Neuron (in vitro differentiated cells): ENCODE data around the gene PVR.
"Not testable (repeated sequence)": the region's sequence is repeated elsewhere in the genome, so short reads cannot be mapped to it uniquely, and the experiment has no call there.

Source experiments
- H2AFZ ChIP-seq: one replicate; pipeline ENCODE4 v1.6.1; 2013; ENCODE audit warnings: low read depth, mild to moderate bottlenecking, inconsistent platforms, low read length, moderate library complexity
- H3K27me3 ChIP-seq: one replicate; pipeline ENCODE4 v1.6.1; 2013; ENCODE audit warnings: low read length; ENCODE audit not compliant: insufficient read depth
- H3K36me3 ChIP-seq: one replicate; pipeline ENCODE4 v1.6.1; 2013; ENCODE audit warnings: low read length; ENCODE audit not compliant: insufficient read depth
- H3K4me1 ChIP-seq: one replicate; pipeline ENCODE4 v1.6.1; 2013; ENCODE audit warnings: low read length; ENCODE audit not compliant: insufficient read depth
- H3K4me3 ChIP-seq: 2 replicates; pipeline ENCODE4 v1.5.1; 2013; ENCODE audit warnings: mild to moderate bottlenecking, low read length, moderate library complexity
- H3K9me3 ChIP-seq: one replicate; pipeline ENCODE4 v1.6.1; 2013; ENCODE audit warnings: low read length

The PVR gene

DNA sequence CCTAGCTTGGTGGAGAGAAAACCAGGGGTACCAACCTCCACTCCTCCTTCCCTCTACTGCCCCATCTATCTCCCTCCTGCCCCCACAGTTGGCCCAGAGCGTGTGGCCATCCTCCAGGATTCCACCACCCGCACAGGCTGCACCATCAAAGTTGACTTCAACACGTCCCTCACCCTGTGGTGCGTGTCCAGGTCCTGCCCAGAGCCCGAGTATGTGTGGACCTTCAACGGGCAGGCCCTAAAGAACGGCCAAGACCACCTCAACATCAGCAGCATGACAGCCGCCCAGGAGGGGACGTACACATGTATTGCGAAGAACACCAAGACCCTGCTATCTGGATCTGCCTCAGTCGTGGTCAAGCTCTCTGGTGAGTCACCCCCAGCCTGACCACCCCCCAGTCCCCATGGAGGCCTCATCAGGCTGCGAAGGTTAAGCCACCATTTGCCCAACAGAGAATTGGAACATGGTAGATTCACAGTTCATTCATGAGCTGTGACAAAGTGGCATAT, 61.8 kb downstream of the PVR start:
- Histone ChIP-seq H3K27me3 (no peaks in the 10 kb centered on the region), H2AFZ (no peak overlapping the region), H3K9me3 (no peaks in the 10 kb centered on the region), H3K36me3 (no peaks in the 10 kb centered on the region), H3K4me3 (no peak overlapping the region), H3K4me1 (no peaks in the 10 kb centered on the region)

DNA sequence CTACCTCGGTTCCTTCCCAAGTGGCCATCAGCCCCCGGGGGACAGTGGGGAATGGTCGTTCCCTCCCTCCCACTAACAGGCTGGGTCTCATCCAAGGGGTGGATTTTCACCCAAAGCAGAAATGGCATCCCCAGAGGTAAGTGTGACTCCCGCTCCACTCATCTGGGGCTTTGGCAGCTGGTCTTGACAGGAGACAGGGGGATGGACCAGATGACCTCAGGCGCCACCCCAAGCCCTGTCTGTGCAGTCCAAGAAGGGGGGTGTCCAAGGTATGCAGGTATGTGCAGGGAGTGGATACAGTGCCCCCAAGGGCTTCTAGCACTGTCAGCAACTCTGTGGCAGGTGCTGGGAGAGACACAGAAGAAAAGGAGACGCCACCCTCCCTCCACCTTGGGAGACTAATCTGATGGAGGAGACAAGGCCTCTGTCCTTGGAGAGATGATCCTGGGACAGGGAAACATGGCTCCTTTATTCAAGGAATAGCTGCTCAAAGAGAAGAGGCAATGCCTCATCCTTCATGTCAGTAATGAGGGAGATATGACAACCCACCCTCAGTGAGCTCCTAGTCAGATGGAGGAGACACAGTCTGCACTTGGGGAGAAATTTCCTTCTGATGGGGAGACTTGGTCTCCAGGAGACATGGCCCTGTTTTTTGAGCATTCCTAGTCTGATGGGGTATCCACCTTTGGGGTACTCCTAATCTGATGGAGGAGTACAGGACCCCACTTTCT, 63.0 kb downstream of the PVR start:
- H3K9me3 ChIP-seq: no peaks in the 10 kb centered on the region
- no peaks in the 10 kb centered on the region for H3K36me3 ChIP-seq
- H3K27me3 ChIP-seq: no peaks in the 10 kb centered on the region
- H3K4me1 ChIP-seq: no peaks in the 10 kb centered on the region
- no peak overlapping the region for H3K4me3 ChIP-seq
- no peak overlapping the region for H2AFZ ChIP-seq

DNA sequence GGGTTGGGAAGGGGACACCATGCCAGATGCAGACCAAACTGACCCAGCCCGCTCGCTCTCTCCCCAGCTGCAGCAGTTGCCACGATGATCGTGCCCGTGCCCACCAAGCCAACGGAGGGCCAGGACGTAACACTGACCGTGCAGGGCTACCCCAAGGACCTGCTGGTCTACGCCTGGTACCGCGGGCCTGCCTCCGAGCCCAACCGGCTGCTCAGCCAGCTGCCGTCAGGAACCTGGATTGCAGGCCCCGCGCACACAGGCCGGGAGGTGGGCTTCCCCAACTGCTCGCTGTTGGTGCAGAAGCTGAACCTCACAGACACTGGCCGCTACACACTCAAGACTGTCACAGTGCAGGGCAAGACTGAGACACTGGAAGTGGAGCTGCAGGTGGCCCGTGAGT, 64.1 kb downstream of the PVR start:
- Histone ChIP-seq H3K27me3 (no peaks in the 10 kb centered on the region), H3K4me1 (no peaks in the 10 kb centered on the region), H2AFZ (no peak overlapping the region), H3K36me3 (no peaks in the 10 kb centered on the region), H3K9me3 (no peaks in the 10 kb centered on the region), H3K4me3 (no peak overlapping the region)

DNA sequence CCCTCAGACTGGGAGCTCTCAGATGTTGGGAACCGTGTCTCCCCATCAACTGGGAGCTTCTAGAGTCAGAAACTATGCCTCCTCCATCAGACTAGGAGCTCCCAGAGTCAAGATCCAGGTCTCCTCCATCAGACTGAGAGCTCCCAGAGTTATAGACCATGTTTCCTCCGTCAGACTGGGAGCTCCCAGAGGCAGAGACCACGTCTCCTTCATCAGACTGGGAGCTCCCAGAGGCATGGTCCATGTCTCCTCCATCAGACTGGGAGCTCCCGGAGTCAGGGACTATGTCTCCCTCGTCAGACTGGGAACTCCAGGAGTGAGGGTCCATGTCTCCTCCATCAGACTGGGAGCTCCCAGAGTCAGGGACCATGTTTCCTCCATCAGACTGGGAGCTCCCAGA, 65.2 kb downstream of the PVR start:
- no peaks in the 10 kb centered on the region for H3K4me1 ChIP-seq
- no peaks in the 10 kb centered on the region for H3K27me3 ChIP-seq
- no peaks in the 10 kb centered on the region for H3K9me3 ChIP-seq
- H3K4me3 ChIP-seq: no peak overlapping the region
- H3K36me3 ChIP-seq: no peaks in the 10 kb centered on the region
- H2AFZ ChIP-seq: no peak overlapping the region

GRCh38 chr19:44709434-44710266, 65.9 kb downstream of the PVR start:
- not testable (repeated sequence) for H3K9me3 ChIP-seq, H2AFZ ChIP-seq, H3K4me3 ChIP-seq, H3K27me3 ChIP-seq, H3K36me3 ChIP-seq, H3K4me1 ChIP-seq

- no peaks in the 10 kb centered on the region for H3K36me3 ChIP-seq
- H3K4me1 ChIP-seq: no peaks in the 10 kb centered on the region
- H3K9me3 ChIP-seq: no peaks in the 10 kb centered on the region
Measured at GRCh38 chr19:44710483-44710882, 66.8 kb downstream of the PVR start.

GRCh38 chr19:44712864-44713515, 69.3 kb downstream of the PVR start:
- Histone ChIP-seq H3K9me3 (no peaks in the 10 kb centered on the region), H3K27me3 (no peaks in the 10 kb centered on the region), H3K4me3 (no peak overlapping the region), H3K36me3 (no peaks in the 10 kb centered on the region), H3K4me1 (no peaks in the 10 kb centered on the region), H2AFZ (no peak overlapping the region)

More at GRCh38 chr19:44710483-44710882, 66.8 kb downstream of the PVR start:
- no peak overlapping the region for H2AFZ ChIP-seq
- H3K4me3 ChIP-seq: no peak overlapping the region
- H3K27me3 ChIP-seq: no peaks in the 10 kb centered on the region
